NAMALWA (cell line): ENCODE measurements around the gene MRAS.

Experiments
- DNase-seq: peaks from one replicate; pipeline ENCODE4 v3.0.0-alpha.2; 2015; ENCODE audit warnings: low spot score

MRAS gene

GRCh38 chr3:138340511-138340910, 7.9 kb upstream of the MRAS start:
- DNase-seq: no peak

GRCh38 chr3:138344754-138345153, 3.6 kb upstream of the MRAS start:
- no peak for DNase-seq

- DNase-seq: no peak
These were observed 668 bp downstream of the MRAS start for GRCh38 chr3:138348754-138349739.

- no peak for DNase-seq
These were observed 1.7 kb downstream of the MRAS start for GRCh38 chr3:138349926-138350665.

- DNase-seq: no peak
These were observed 2.8 kb downstream of the MRAS start for GRCh38 chr3:138351151-138351550.

GRCh38 chr3:138351916-138352550, 3.7 kb downstream of the MRAS start:
- no peak for DNase-seq

- DNase-seq: no peak
These were observed 6.0 kb downstream of the MRAS start for GRCh38 chr3:138354376-138354775.

GRCh38 chr3:138355071-138355470, 6.7 kb downstream of the MRAS start:
- no peak for DNase-seq

GRCh38 chr3:138356730-138357405, 8.5 kb downstream of the MRAS start:
- DNase-seq: no peak

GRCh38 chr3:138359148-138359918, 11.0 kb downstream of the MRAS start:
- no peak for DNase-seq

GRCh38 chr3:138359919-138360868, 11.8 kb downstream of the MRAS start:
- DNase-seq: no peak

- DNase-seq: no peak
These were observed 12.6 kb downstream of the MRAS start for GRCh38 chr3:138360869-138361525.

- DNase-seq: no peak
These were observed 13.2 kb downstream of the MRAS start for GRCh38 chr3:138361561-138361971.

GRCh38 chr3:138362538-138362937, 14.2 kb downstream of the MRAS start:
- no peak for DNase-seq

GRCh38 chr3:138363322-138363721, 14.9 kb downstream of the MRAS start:
- DNase-seq: no peak

- DNase-seq: no peak
These were observed 16.2 kb downstream of the MRAS start for GRCh38 chr3:138364356-138365252.

GRCh38 chr3:138365253-138365555, 16.8 kb downstream of the MRAS start:
- no peak for DNase-seq

- no peak for DNase-seq
These were observed 17.8 kb downstream of the MRAS start for GRCh38 chr3:138366006-138366759.
